ENCODE data around the gene AIDA. TPM values are rescaled to one million over a fixed set of nuclear protein-coding genes. Genes with fewer than 3 reads are reported as not detected.

The AIDA gene
- total and polyA plus RNA-seq, 2 experiments from 2014 or later, result 51.1 to 103 TPM

Other genes with a start within 250 kb of the AIDA start
- gene HHIPL2, start 164.4 kb downstream of the AIDA start, total RNA-seq (2014; rRNA removed; shearing (Covaris generic)), result 0.52 TPM in 1 of 2 replicates, not detected in the other
- gene HHIPL2, start 164.4 kb downstream of the AIDA start, polyA plus RNA-seq (2016; fragmentation: Nextera tagmentation; extraction: Ambion mirVana), result not detected in 2 replicates
- gene TAF1A, start 122.6 kb downstream of the AIDA start, total RNA-seq (2014; rRNA removed; shearing (Covaris generic)), result 13.3 and 16.3 TPM in 2 replicates
- 5.5 and 5.7 TPM in 2 replicates for gene TAF1A, start 122.6 kb downstream of the AIDA start, polyA plus RNA-seq (2016; fragmentation: Nextera tagmentation; extraction: Ambion mirVana)
- gene MIA3, start 94.4 kb downstream of the AIDA start, total RNA-seq (2014; rRNA removed; shearing (Covaris generic)), result 32.7 and 42.6 TPM in 2 replicates
- gene MIA3, start 94.4 kb downstream of the AIDA start, polyA plus RNA-seq (2016; fragmentation: Nextera tagmentation; extraction: Ambion mirVana), result 33.4 and 40.0 TPM in 2 replicates
- gene BROX, start 73 bp upstream of the AIDA start, total RNA-seq (2014; rRNA removed; shearing (Covaris generic)), result 32.3 and 32.9 TPM in 2 replicates
- gene BROX, start 73 bp upstream of the AIDA start, polyA plus RNA-seq (2016; fragmentation: Nextera tagmentation; extraction: Ambion mirVana), result 26.5 TPM in 2 replicates
- gene FAM177B, start 24.7 kb upstream of the AIDA start, total RNA-seq (2014; rRNA removed; shearing (Covaris generic)), result not detected in 2 replicates
- gene FAM177B, start 24.7 kb upstream of the AIDA start, polyA plus RNA-seq (2016; fragmentation: Nextera tagmentation; extraction: Ambion mirVana), result not detected in 2 replicates
- 3.1 and 4.4 TPM in 2 replicates for gene DISP1, start 102.5 kb upstream of the AIDA start, total RNA-seq (2014; rRNA removed; shearing (Covaris generic))
- gene DISP1, start 102.5 kb upstream of the AIDA start, polyA plus RNA-seq (2016; fragmentation: Nextera tagmentation; extraction: Ambion mirVana), result 2.4 and 2.7 TPM in 2 replicates

All from GM23338 (cell line).